ENCODE measurements around the gene ANKDD1A.

The ANKDD1A gene

GRCh38 chr15:64926661-64927060, 15.0 kb downstream of the ANKDD1A start:
- no peak for DNase-seq

GRCh38 chr15:64928626-64929220, 17.0 kb downstream of the ANKDD1A start:
- DNase-seq = no peak

GRCh38 chr15:64930019-64930652, 18.4 kb downstream of the ANKDD1A start:
- DNase-seq = no peak

- no peak for DNase-seq
Observed at GRCh38 chr15:64930778-64931371, 19.2 kb downstream of the ANKDD1A start.

GRCh38 chr15:64931381-64931780, 19.7 kb downstream of the ANKDD1A start:
- DNase-seq = no peak

GRCh38 chr15:64934023-64934422, 22.3 kb downstream of the ANKDD1A start:
- no peak for DNase-seq

GRCh38 chr15:64938192-64938591, 26.5 kb downstream of the ANKDD1A start:
- DNase-seq = peak; percentile 78

- no peak for DNase-seq
Observed at GRCh38 chr15:64942356-64942755, 30.7 kb downstream of the ANKDD1A start.

GRCh38 chr15:64943512-64944225, 32.0 kb downstream of the ANKDD1A start:
- no peak for DNase-seq

GRCh38 chr15:64944961-64945360, 33.3 kb downstream of the ANKDD1A start:
- DNase-seq = no peak

- DNase-seq = no peak
Observed at GRCh38 chr15:64947211-64947610, 35.5 kb downstream of the ANKDD1A start.

- DNase-seq = no peak
Observed at GRCh38 chr15:64948916-64949315, 37.2 kb downstream of the ANKDD1A start.

GRCh38 chr15:64949383-64950186, 37.9 kb downstream of the ANKDD1A start:
- DNase-seq = no peak

- DNase-seq = no peak
Observed at GRCh38 chr15:64950888-64951287, 39.2 kb downstream of the ANKDD1A start.

- DNase-seq = no peak
Observed at GRCh38 chr15:64951777-64952418, 40.2 kb downstream of the ANKDD1A start.

- DNase-seq = no peak
Observed at GRCh38 chr15:64954395-64954794, 42.7 kb downstream of the ANKDD1A start.

- DNase-seq = no peak
Observed at GRCh38 chr15:64959128-64959527, 47.4 kb downstream of the ANKDD1A start.

GRCh38 chr15:64960153-64960552, 48.5 kb downstream of the ANKDD1A start:
- DNase-seq = no peak

GRCh38 chr15:64961013-64961412, 49.3 kb downstream of the ANKDD1A start:
- no peak for DNase-seq

GRCh38 chr15:64969401-64969800, 57.7 kb downstream of the ANKDD1A start:
- no peak for DNase-seq

- DNase-seq = no peak
Observed at GRCh38 chr15:64970698-64971097, 59.0 kb downstream of the ANKDD1A start.

GRCh38 chr15:64975390-64975789, 63.7 kb downstream of the ANKDD1A start:
- DNase-seq = no peak

Data from kidney glomerular epithelial cell (primary cell).